ENCODE data around the gene KIAA0319L. TPM values are rescaled to one million over a fixed set of nuclear protein-coding genes. Genes with fewer than 3 reads are reported as not detected.

The KIAA0319L gene
- total RNA-seq, 1 experiment from 2014 or later: 72.0 TPM

- POLR2A ChIA-PET (ENCODE audit: unreplicated experiment): no interaction called here
- Histone ChIP-seq H3K4me1 (replicated peaks; ENCODE audit: insufficient read depth) (no peaks in the 10 kb centered on the region), H2AFZ (no peak overlapping the region), H3K79me2 (ENCODE audit: low read depth) (no peaks in the 10 kb centered on the region), H3K36me3 (ENCODE audit: low read depth) (peaks cover 14% of the 10 kb centered on the region; the same call in 1 of the 2 replicates), H3K27me3 (ENCODE audit: insufficient read depth, low read depth) (no peaks in the 10 kb centered on the region), H3K9me2 (ENCODE audit: insufficient read depth) (no peaks in the 10 kb centered on the region), H4K20me1 (ENCODE audit: insufficient read depth) (no peaks in the 10 kb centered on the region; the same call in 1 of the 2 replicates), H3K9me3 (ENCODE audit: insufficient read depth, low read depth) (no peaks in the 10 kb centered on the region), H3F3A (ENCODE audit: insufficient read depth, low read depth) (no peaks in the 10 kb centered on the region; the same call in 1 of the 2 replicates), H3K27ac (no peak overlapping the region), H3K4me2 (no peak overlapping the region), H3K4me3 (no peak overlapping the region)
- no TSS peak for BruUV-seq (replicated peaks)
- TF ChIP-seq EZH2 (IDR thresholded peaks at IDR 0.05; ENCODE audit: low read depth) (no peak), CTCF (conservative IDR thresholded peaks at IDR 0.05) (no peak)
- intact Hi-C loops (cut with micrococcal nuclease; ENCODE audit: unreplicated experiment): no loop called here
- DNase-seq: no peak
- CTCF ChIA-PET: no interaction called here
Measured at GRCh38 chr1:35481229-35481628, 76.0 kb downstream of the KIAA0319L start.

- BruUV-seq (replicated peaks): no TSS peak
- POLR2A ChIA-PET (ENCODE audit: unreplicated experiment): no interaction called here
- intact Hi-C loops (cut with micrococcal nuclease; ENCODE audit: unreplicated experiment): no loop called here
Measured at GRCh38 chr1:35477870-35478269, 79.3 kb downstream of the KIAA0319L start.

GRCh38 chr1:35475856-35476674 lies 81.1 kb downstream of the KIAA0319L start:
- intact Hi-C loops (cut with micrococcal nuclease; ENCODE audit: unreplicated experiment): no loop called here
- POLR2A ChIA-PET (ENCODE audit: unreplicated experiment): no interaction called here

More at GRCh38 chr1:35477870-35478269, 79.3 kb downstream of the KIAA0319L start:
- Histone ChIP-seq H3F3A (ENCODE audit: insufficient read depth, low read depth) (no peaks in the 10 kb centered on the region; the same call in 1 of the 2 replicates), H3K4me1 (replicated peaks; ENCODE audit: insufficient read depth) (no peaks in the 10 kb centered on the region), H4K20me1 (ENCODE audit: insufficient read depth) (no peaks in the 10 kb centered on the region), H2AFZ (no peak overlapping the region), H3K9me2 (ENCODE audit: insufficient read depth) (no peaks in the 10 kb centered on the region), H3K4me3 (no peak overlapping the region), H3K27ac (no peak overlapping the region), H3K4me2 (no peak overlapping the region), H3K27me3 (ENCODE audit: insufficient read depth, low read depth) (no peaks in the 10 kb centered on the region), H3K79me2 (ENCODE audit: low read depth) (no peaks in the 10 kb centered on the region), H3K9me3 (ENCODE audit: insufficient read depth, low read depth) (no peaks in the 10 kb centered on the region), H3K36me3 (ENCODE audit: low read depth) (peaks cover 20% of the 10 kb centered on the region; the same call in 1 of the 2 replicates)
- DNase-seq: no peak
- CTCF ChIA-PET: interaction anchor here (0.6 kb wide), 2 partner anchors 34 to 78 kb away, joined by 3 to 6 read pairs; no protein-coding TSS in a partner anchor
- no peak for TF ChIP-seq CTCF (conservative IDR thresholded peaks at IDR 0.05)
- TF ChIP-seq EZH2 (IDR thresholded peaks at IDR 0.05; ENCODE audit: low read depth): no peak

More at GRCh38 chr1:35475856-35476674, 81.1 kb downstream of the KIAA0319L start:
- Histone ChIP-seq H3K27ac (no peak overlapping the region), H3K4me2 (no peak overlapping the region), H3F3A (ENCODE audit: insufficient read depth, low read depth) (no peaks in the 10 kb centered on the region), H3K4me3 (no peak overlapping the region), H4K20me1 (ENCODE audit: insufficient read depth) (no peaks in the 10 kb centered on the region), H3K4me1 (replicated peaks; ENCODE audit: insufficient read depth) (no peaks in the 10 kb centered on the region), H3K9me3 (ENCODE audit: insufficient read depth, low read depth) (no peaks in the 10 kb centered on the region), H3K36me3 (ENCODE audit: low read depth) (peaks cover 16% of the 10 kb centered on the region; the same call in 1 of the 2 replicates), H3K9me2 (ENCODE audit: insufficient read depth) (no peaks in the 10 kb centered on the region), H3K27me3 (ENCODE audit: insufficient read depth, low read depth) (no peaks in the 10 kb centered on the region), H3K79me2 (ENCODE audit: low read depth) (no peaks in the 10 kb centered on the region), H2AFZ (no peak overlapping the region)
- CTCF ChIA-PET: interaction anchor here (0.6 kb wide), 2 partner anchors 105 to 405 kb away, joined by 3 to 19 read pairs; no protein-coding TSS in a partner anchor
- no peak for TF ChIP-seq CTCF (conservative IDR thresholded peaks at IDR 0.05)
- TF ChIP-seq EZH2 (IDR thresholded peaks at IDR 0.05; ENCODE audit: low read depth): no peak
- DNase-seq: no peak
- TSS peak; percentile 4 for BruUV-seq (replicated peaks)
